Measurements from ENCODE around the gene GART. TPM values are rescaled to one million over a fixed set of nuclear protein-coding genes. Genes with fewer than 3 reads are reported as not detected.

GART gene
- total RNA-seq, 1 donor from 2014 or later, result 76.1 TPM

DNA sequence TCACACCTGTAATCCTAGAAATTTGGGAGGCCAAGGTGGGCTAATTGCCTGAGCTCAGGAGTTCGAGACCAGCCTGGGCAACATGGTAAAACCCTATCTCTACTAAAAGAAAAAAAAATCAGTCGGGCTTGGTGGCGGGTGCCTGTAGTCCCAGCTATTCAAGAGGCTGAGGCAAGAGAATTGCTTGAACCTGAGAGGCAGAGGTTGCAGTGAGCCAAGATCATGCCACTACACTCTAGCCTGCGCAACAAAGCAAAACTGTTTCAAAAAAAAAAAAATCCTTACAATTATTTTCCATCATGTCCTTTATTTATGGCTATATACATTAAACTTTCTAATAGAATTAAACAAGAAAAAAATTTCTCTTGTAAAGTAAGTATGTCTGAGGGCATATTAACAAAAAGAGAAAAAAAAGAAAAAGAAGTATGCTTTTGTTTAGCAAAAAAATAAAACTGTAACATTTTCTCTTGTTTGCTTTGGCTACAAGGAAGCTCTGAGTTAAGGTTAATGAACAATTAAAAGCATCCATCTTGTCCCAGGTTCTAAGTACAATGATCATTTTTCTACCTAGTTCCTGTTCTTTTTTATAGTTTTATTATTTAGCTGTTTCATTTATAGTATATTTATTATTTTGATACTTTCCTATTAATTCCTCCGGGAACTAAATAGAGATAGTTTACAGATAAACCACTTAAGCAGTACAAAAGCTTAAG lies 80.2 kb downstream of the GART start:
- Mint-ChIP-seq H3K27ac (ENCODE audit: unreplicated experiment) (no peak overlapping the region), H3K27me3 (ENCODE audit: unreplicated experiment) (no peaks in the 10 kb centered on the region), H3K4me1 (ENCODE audit: unreplicated experiment) (no peaks in the 10 kb centered on the region), H3K36me3 (ENCODE audit: low read depth, unreplicated experiment) (peaks cover 7% of the 10 kb centered on the region), H3K9me3 (ENCODE audit: unreplicated experiment) (no peaks in the 10 kb centered on the region), H3K4me3 (ENCODE audit: unreplicated experiment) (no peak overlapping the region)
- no peak for DNase-seq (ENCODE audit: low spot score)
- TF ChIP-seq, protein P1, sequence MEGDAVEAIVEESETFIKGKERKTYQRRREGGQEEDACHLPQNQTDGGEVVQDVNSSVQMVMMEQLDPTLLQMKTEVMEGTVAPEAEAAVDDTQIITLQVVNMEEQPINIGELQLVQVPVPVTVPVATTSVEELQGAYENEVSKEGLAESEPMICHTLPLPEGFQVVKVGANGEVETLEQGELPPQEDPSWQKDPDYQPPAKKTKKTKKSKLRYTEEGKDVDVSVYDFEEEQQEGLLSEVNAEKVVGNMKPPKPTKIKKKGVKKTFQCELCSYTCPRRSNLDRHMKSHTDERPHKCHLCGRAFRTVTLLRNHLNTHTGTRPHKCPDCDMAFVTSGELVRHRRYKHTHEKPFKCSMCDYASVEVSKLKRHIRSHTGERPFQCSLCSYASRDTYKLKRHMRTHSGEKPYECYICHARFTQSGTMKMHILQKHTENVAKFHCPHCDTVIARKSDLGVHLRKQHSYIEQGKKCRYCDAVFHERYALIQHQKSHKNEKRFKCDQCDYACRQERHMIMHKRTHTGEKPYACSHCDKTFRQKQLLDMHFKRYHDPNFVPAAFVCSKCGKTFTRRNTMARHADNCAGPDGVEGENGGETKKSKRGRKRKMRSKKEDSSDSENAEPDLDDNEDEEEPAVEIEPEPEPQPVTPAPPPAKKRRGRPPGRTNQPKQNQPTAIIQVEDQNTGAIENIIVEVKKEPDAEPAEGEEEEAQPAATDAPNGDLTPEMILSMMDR (IDR thresholded peaks at IDR 0.05; ENCODE audit: unreplicated experiment), result no peak

- no peaks in the 10 kb centered on the region for H3K27me3 Mint-ChIP-seq (ENCODE audit: unreplicated experiment)
- H3K36me3 Mint-ChIP-seq (ENCODE audit: low read depth, unreplicated experiment), result peaks cover 7% of the 10 kb centered on the region
- H3K27ac Mint-ChIP-seq (ENCODE audit: unreplicated experiment), result no peak overlapping the region
- TF ChIP-seq, protein P1 (IDR thresholded peaks at IDR 0.05; ENCODE audit: unreplicated experiment), result no peak
- no peak overlapping the region for H3K4me3 Mint-ChIP-seq (ENCODE audit: unreplicated experiment)
- DNase-seq (ENCODE audit: low spot score), result no peak
- no peaks in the 10 kb centered on the region for H3K4me1 Mint-ChIP-seq (ENCODE audit: unreplicated experiment)
- no peaks in the 10 kb centered on the region for H3K9me3 Mint-ChIP-seq (ENCODE audit: unreplicated experiment)
Observed at GRCh38 chr21:33458861-33459260, 83.1 kb downstream of the GART start.

- Mint-ChIP-seq H3K4me1 (ENCODE audit: unreplicated experiment) (no peaks in the 10 kb centered on the region), H3K9me3 (ENCODE audit: unreplicated experiment) (no peaks in the 10 kb centered on the region), H3K27ac (ENCODE audit: unreplicated experiment) (no peak overlapping the region), H3K36me3 (ENCODE audit: low read depth, unreplicated experiment) (peaks cover 10% of the 10 kb centered on the region), H3K27me3 (ENCODE audit: unreplicated experiment) (no peaks in the 10 kb centered on the region), H3K4me3 (ENCODE audit: unreplicated experiment) (no peak overlapping the region)
- no peak for DNase-seq (ENCODE audit: low spot score)
- TF ChIP-seq, protein P1 (IDR thresholded peaks at IDR 0.05; ENCODE audit: unreplicated experiment), result no peak
Observed at GRCh38 chr21:33455686-33456446, 86.1 kb downstream of the GART start.

Other genes starting within 250 kb of the GART start
- gene IFNAR1, start 217.1 kb downstream of the GART start, total RNA-seq (ENCODE audit: unreplicated experiment), result 34.8 TPM
- gene IFNGR2, start 138.7 kb downstream of the GART start, total RNA-seq (ENCODE audit: unreplicated experiment), result 32.1 TPM
- gene TMEM50B, start 62.1 kb downstream of the GART start, total RNA-seq (ENCODE audit: unreplicated experiment), result 35.5 TPM
- gene DNAJC28, start 50.4 kb downstream of the GART start, total RNA-seq (ENCODE audit: unreplicated experiment), result 3.3 TPM
- gene SON, start 921 bp upstream of the GART start, total RNA-seq (ENCODE audit: unreplicated experiment), result 311 TPM
- 18.0 TPM for gene DONSON, start 46.6 kb upstream of the GART start, total RNA-seq (ENCODE audit: unreplicated experiment)
- gene CRYZL1, start 99.6 kb upstream of the GART start, total RNA-seq (ENCODE audit: unreplicated experiment), result 32.2 TPM
- gene ITSN1, start 100.4 kb upstream of the GART start, total RNA-seq (ENCODE audit: unreplicated experiment), result 68.2 TPM